Gastrocnemius medialis (tissue), 4 donors: ENCODE measurements around the gene ATG2A.

Source experiments
- CTCF ChIP-seq, 5 experiments: fragments of 450-650 bp in 3 of 5; fragments of 200-600 bp in 2 of 5; sonication (generic) in 2 of 5; IDR thresholded peaks in 4 of 5; conservative IDR thresholded peaks in 1 of 5; 1 replicate in 4 of 5; 2 replicates in 1 of 5; pipeline ENCODE4 v1.5.1; 2016 to 2019; ENCODE audit warnings: antibody characterized with exemption in 5 of 5, mild to moderate bottlenecking in 3 of 5, moderate library complexity in 3 of 5
- POLR2A ChIP-seq, 2 donors: fragments of 450-650 bp; IDR thresholded peaks; one replicate each; pipeline ENCODE4 v1.6.1; 2017; ENCODE audit warnings: antibody characterized with exemption in 2 of 2, mild to moderate bottlenecking in 2 of 2, moderate library complexity in 2 of 2

- no peak for TF ChIP-seq CTCF (IDR thresholded peaks at IDR 0.05 in 4 of 5, conservative IDR thresholded peaks at IDR 0.05 in 1 of 5)
- TF ChIP-seq POLR2A (IDR thresholded peaks at IDR 0.05) = no peak
Observed at GRCh38 chr11:64911142-64911541, 5.9 kb downstream of the ATG2A start.
